HG02938 (cell line): Measurements from ENCODE around the gene SLC38A11.

Experiments
- ATAC-seq: cut with Tn5 transposase; IDR thresholded peaks from one replicate; pipeline ENCODE4 v1.9.1; 2021; ENCODE audit warnings: mild to moderate bottlenecking, moderate library complexity; ENCODE audit not compliant: unreplicated experiment

SLC38A11 gene

GRCh38 chr2:164920430-164920829 lies 34.9 kb downstream of the SLC38A11 start:
- ATAC-seq: no peak

- ATAC-seq: no peak
Measured at GRCh38 chr2:164917296-164917903, 37.9 kb downstream of the SLC38A11 start.

- ATAC-seq: no peak
Measured at GRCh38 chr2:164915566-164915965, 39.8 kb downstream of the SLC38A11 start.

GRCh38 chr2:164913640-164914350 lies 41.5 kb downstream of the SLC38A11 start:
- peak; percentile 38 for ATAC-seq

GRCh38 chr2:164913011-164913410 lies 42.3 kb downstream of the SLC38A11 start:
- ATAC-seq: no peak

GRCh38 chr2:164911832-164912231 lies 43.5 kb downstream of the SLC38A11 start:
- no peak for ATAC-seq

- peak; percentile 54 for ATAC-seq
Measured at GRCh38 chr2:164910101-164910899, 45.0 kb downstream of the SLC38A11 start.

- ATAC-seq: no peak
Measured at GRCh38 chr2:164906947-164907346, 48.4 kb downstream of the SLC38A11 start.

GRCh38 chr2:164905307-164905706 lies 50.0 kb downstream of the SLC38A11 start:
- no peak for ATAC-seq

- ATAC-seq: no peak
Measured at GRCh38 chr2:164903951-164904350, 51.4 kb downstream of the SLC38A11 start.

GRCh38 chr2:164903204-164903603 lies 52.1 kb downstream of the SLC38A11 start:
- no peak for ATAC-seq

GRCh38 chr2:164899121-164899520 lies 56.2 kb downstream of the SLC38A11 start:
- no peak for ATAC-seq

- no peak for ATAC-seq
Measured at GRCh38 chr2:164898475-164898874, 56.9 kb downstream of the SLC38A11 start.

- no peak for ATAC-seq
Measured at GRCh38 chr2:164897469-164898260, 57.7 kb downstream of the SLC38A11 start.

- peak; percentile 99 for ATAC-seq
Measured at GRCh38 chr2:164896634-164897355, 58.5 kb downstream of the SLC38A11 start.

GRCh38 chr2:164896226-164896625 lies 59.1 kb downstream of the SLC38A11 start:
- no peak for ATAC-seq

- ATAC-seq: no peak
Measured at GRCh38 chr2:164891460-164891859, 63.9 kb downstream of the SLC38A11 start.

- no peak for ATAC-seq
Measured at GRCh38 chr2:164890544-164890943, 64.8 kb downstream of the SLC38A11 start.

- ATAC-seq: no peak
Measured at GRCh38 chr2:164888592-164888991, 66.7 kb downstream of the SLC38A11 start.

GRCh38 chr2:164887434-164888144 lies 67.7 kb downstream of the SLC38A11 start:
- ATAC-seq: no peak
